ENCODE measurements around the gene EFS. TPM values are rescaled to one million over a fixed set of nuclear protein-coding genes. Genes with fewer than 3 reads are reported as not detected.
A peak's percentile ranks its signal among the peaks of the same experiment; 100 is the strongest.

Gene EFS
- total RNA-seq, 1 experiment from 2014 or later: not detected

GRCh38 chr14:23381871-23382270 lies 16.9 kb upstream of the EFS start:
- in situ Hi-C loops (cut with HindIII; ENCODE audit: low sequenced_read_pairs): no loop called here
- no peak for DNase-seq (ENCODE audit: low spot score)

- in situ Hi-C loops (cut with HindIII; ENCODE audit: low sequenced_read_pairs): no loop called here
- DNase-seq (ENCODE audit: low spot score): peak; percentile 24
These were observed 16.0 kb upstream of the EFS start for GRCh38 chr14:23380976-23381375.

- no peak for DNase-seq (ENCODE audit: low spot score)
- in situ Hi-C loops (cut with HindIII; ENCODE audit: low sequenced_read_pairs): no loop called here
These were observed 15.4 kb upstream of the EFS start for GRCh38 chr14:23380197-23380914.

GRCh38 chr14:23379366-23380196 lies 14.6 kb upstream of the EFS start:
- in situ Hi-C loops (cut with HindIII; ENCODE audit: low sequenced_read_pairs): no loop called here
- peak; percentile 46 for DNase-seq (ENCODE audit: low spot score)

- in situ Hi-C loops (cut with HindIII; ENCODE audit: low sequenced_read_pairs): no loop called here
- no peak for DNase-seq (ENCODE audit: low spot score)
These were observed 13.7 kb upstream of the EFS start for GRCh38 chr14:23378612-23379220.

GRCh38 chr14:23377573-23378563 lies 12.9 kb upstream of the EFS start:
- in situ Hi-C loops (cut with HindIII; ENCODE audit: low sequenced_read_pairs): no loop called here
- no peak for DNase-seq (ENCODE audit: low spot score)

- no peak for DNase-seq (ENCODE audit: low spot score)
- in situ Hi-C loops (cut with HindIII; ENCODE audit: low sequenced_read_pairs): no loop called here
These were observed 12.2 kb upstream of the EFS start for GRCh38 chr14:23377198-23377550.

GRCh38 chr14:23376482-23377197 lies 11.7 kb upstream of the EFS start, which contains the start of gene CMTM5:
Gene CMTM5, plus strand, starts transcription at chr14:23377046. Its CDS starts 206 bp downstream, at chr14:23377252.
- in situ Hi-C loops (cut with HindIII; ENCODE audit: low sequenced_read_pairs): no loop called here
- DNase-seq (ENCODE audit: low spot score): peak; percentile 32

- DNase-seq (ENCODE audit: low spot score): no peak
- in situ Hi-C loops (cut with HindIII; ENCODE audit: low sequenced_read_pairs): no loop called here
These were observed 10.7 kb upstream of the EFS start for GRCh38 chr14:23375527-23376251.

GRCh38 chr14:23373041-23373440 lies 8.1 kb upstream of the EFS start:
- DNase-seq (ENCODE audit: low spot score): no peak
- in situ Hi-C loops (cut with HindIII; ENCODE audit: low sequenced_read_pairs): no loop called here

- in situ Hi-C loops (cut with HindIII; ENCODE audit: low sequenced_read_pairs): no loop called here
These were observed 7.5 kb upstream of the EFS start, which contains the start of gene IL25 for GRCh38 chr14:23372509-23372908. Gene IL25, plus strand, starts transcription at chr14:23372809.

GRCh38 chr14:23371865-23372264 lies 6.9 kb upstream of the EFS start:
- in situ Hi-C loops (cut with HindIII; ENCODE audit: low sequenced_read_pairs): no loop called here
- no peak for DNase-seq (ENCODE audit: low spot score)

More at GRCh38 chr14:23372509-23372908, 7.5 kb upstream of the EFS start, which contains the start of gene IL25:
- no peak for DNase-seq (ENCODE audit: low spot score)

- no peak for DNase-seq (ENCODE audit: low spot score)
- in situ Hi-C loops (cut with HindIII; ENCODE audit: low sequenced_read_pairs): no loop called here
These were observed 5.2 kb upstream of the EFS start for GRCh38 chr14:23370221-23370620.

- peak; percentile 42 for DNase-seq (ENCODE audit: low spot score)
- in situ Hi-C loops (cut with HindIII; ENCODE audit: low sequenced_read_pairs): no loop called here
These were observed 1.5 kb upstream of the EFS start for GRCh38 chr14:23366426-23366921.

- DNase-seq (ENCODE audit: low spot score): peak; percentile 45
- in situ Hi-C loops (cut with HindIII; ENCODE audit: low sequenced_read_pairs): no loop called here
These were observed 907 bp upstream of the EFS start for GRCh38 chr14:23365732-23366425.

- DNase-seq (ENCODE audit: low spot score): peak; percentile 57
- in situ Hi-C loops (cut with HindIII; ENCODE audit: low sequenced_read_pairs): no loop called here
These were observed 572 bp downstream of the EFS start for GRCh38 chr14:23364164-23365035.

Measured in G401 (cell line).